Measurements from ENCODE around the gene KANTR. TPM values are rescaled to one million over a fixed set of nuclear protein-coding genes. Genes with fewer than 3 reads are reported as not detected.
A peak's percentile ranks its signal among the peaks of the same experiment; 100 is the strongest.

Gene KANTR
- total RNA-seq, 1 experiment from 2014 or later: 18.2 TPM

- DNase-seq: peak; percentile 52
- TF ChIP-seq, protein P1, sequence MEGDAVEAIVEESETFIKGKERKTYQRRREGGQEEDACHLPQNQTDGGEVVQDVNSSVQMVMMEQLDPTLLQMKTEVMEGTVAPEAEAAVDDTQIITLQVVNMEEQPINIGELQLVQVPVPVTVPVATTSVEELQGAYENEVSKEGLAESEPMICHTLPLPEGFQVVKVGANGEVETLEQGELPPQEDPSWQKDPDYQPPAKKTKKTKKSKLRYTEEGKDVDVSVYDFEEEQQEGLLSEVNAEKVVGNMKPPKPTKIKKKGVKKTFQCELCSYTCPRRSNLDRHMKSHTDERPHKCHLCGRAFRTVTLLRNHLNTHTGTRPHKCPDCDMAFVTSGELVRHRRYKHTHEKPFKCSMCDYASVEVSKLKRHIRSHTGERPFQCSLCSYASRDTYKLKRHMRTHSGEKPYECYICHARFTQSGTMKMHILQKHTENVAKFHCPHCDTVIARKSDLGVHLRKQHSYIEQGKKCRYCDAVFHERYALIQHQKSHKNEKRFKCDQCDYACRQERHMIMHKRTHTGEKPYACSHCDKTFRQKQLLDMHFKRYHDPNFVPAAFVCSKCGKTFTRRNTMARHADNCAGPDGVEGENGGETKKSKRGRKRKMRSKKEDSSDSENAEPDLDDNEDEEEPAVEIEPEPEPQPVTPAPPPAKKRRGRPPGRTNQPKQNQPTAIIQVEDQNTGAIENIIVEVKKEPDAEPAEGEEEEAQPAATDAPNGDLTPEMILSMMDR (IDR thresholded peaks at IDR 0.05; ENCODE audit: unreplicated experiment): no peak
- H3K27me3 Mint-ChIP-seq (ENCODE audit: unreplicated experiment): no peaks in the 10 kb centered on the region
- no peaks in the 10 kb centered on the region for H3K4me1 Mint-ChIP-seq (ENCODE audit: low read depth, unreplicated experiment)
- CTCF ChIA-PET: no interaction called here
- BruUV-seq (replicated peaks): no TSS peak
- peaks cover 42% of the 10 kb centered on the region for H3K36me3 Mint-ChIP-seq (ENCODE audit: insufficient read depth, unreplicated experiment)
- no peak overlapping the region for H3K27ac Mint-ChIP-seq (ENCODE audit: unreplicated experiment)
- no peak overlapping the region for H3K4me3 Mint-ChIP-seq (ENCODE audit: low read depth, unreplicated experiment)
- H3K9me3 Mint-ChIP-seq (ENCODE audit: low read depth, unreplicated experiment): no peaks in the 10 kb centered on the region
- intact Hi-C loops (cut with micrococcal nuclease; ENCODE audit: unreplicated experiment): loop anchor here (1.0 kb wide), 1 partner anchor 18 kb away; no protein-coding TSS in a partner anchor
Observed at GRCh38 chrX:53089224-53089842, 4.6 kb upstream of the KANTR start.

DNA sequence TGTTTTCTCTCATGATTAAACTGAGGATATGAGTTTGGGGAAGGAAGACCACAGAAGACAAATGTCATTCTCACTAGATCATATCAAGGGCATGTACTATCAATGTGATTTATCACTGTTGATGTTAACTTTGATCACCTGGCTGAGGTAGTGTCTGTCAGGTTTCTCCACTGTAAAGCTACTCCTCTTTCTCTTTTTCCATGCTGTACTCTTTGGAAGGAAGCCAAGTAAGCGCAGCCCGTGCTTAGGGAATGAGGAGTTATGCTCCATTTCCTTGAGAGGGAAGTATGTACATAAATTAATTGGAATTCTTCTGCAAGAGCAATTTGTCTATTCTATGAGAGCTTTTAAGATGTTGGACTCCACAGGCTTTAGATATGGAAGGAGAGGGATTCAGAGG, 4.0 kb upstream of the KANTR start:
- Mint-ChIP-seq H3K4me1 (ENCODE audit: low read depth, unreplicated experiment) (peaks cover 5% of the 10 kb centered on the region), H3K27me3 (ENCODE audit: unreplicated experiment) (no peaks in the 10 kb centered on the region), H3K27ac (ENCODE audit: unreplicated experiment) (no peak overlapping the region), H3K9me3 (ENCODE audit: low read depth, unreplicated experiment) (no peaks in the 10 kb centered on the region), H3K4me3 (ENCODE audit: low read depth, unreplicated experiment) (no peak overlapping the region), H3K36me3 (ENCODE audit: insufficient read depth, unreplicated experiment) (peaks cover 44% of the 10 kb centered on the region)
- DNase-seq: no peak
- intact Hi-C loops (cut with micrococcal nuclease; ENCODE audit: unreplicated experiment): loop anchor here (1.0 kb wide), 1 partner anchor 19 kb away; no protein-coding TSS in a partner anchor
- no TSS peak for BruUV-seq (replicated peaks)
- CTCF ChIA-PET: no interaction called here
- TF ChIP-seq, protein P1 (IDR thresholded peaks at IDR 0.05; ENCODE audit: unreplicated experiment): no peak

- no peaks in the 10 kb centered on the region for H3K27me3 Mint-ChIP-seq (ENCODE audit: unreplicated experiment)
Observed at GRCh38 chrX:53091354-53091753, 2.6 kb upstream of the KANTR start.

GRCh38 chrX:53093177-53093655, 726 bp upstream of the KANTR start:
- DNase-seq: peak; percentile 86
- peaks cover 22% of the 10 kb centered on the region for H3K36me3 Mint-ChIP-seq (ENCODE audit: insufficient read depth, unreplicated experiment)
- peaks cover 14% of the 10 kb centered on the region for H3K4me1 Mint-ChIP-seq (ENCODE audit: low read depth, unreplicated experiment)
- CTCF ChIA-PET: no interaction called here
- H3K27ac Mint-ChIP-seq (ENCODE audit: unreplicated experiment): peak overlapping the region; percentile 89
- BruUV-seq (replicated peaks): no TSS peak
- no peaks in the 10 kb centered on the region for H3K9me3 Mint-ChIP-seq (ENCODE audit: low read depth, unreplicated experiment)
- no peaks in the 10 kb centered on the region for H3K27me3 Mint-ChIP-seq (ENCODE audit: unreplicated experiment)
- TF ChIP-seq, protein P1 (IDR thresholded peaks at IDR 0.05; ENCODE audit: unreplicated experiment): peak; percentile 59
- intact Hi-C loops (cut with micrococcal nuclease; ENCODE audit: unreplicated experiment): loop anchor here (1.0 kb wide), 1 partner anchor 21 kb away; no protein-coding TSS in a partner anchor
- H3K4me3 Mint-ChIP-seq (ENCODE audit: low read depth, unreplicated experiment): peak overlapping the region; percentile 84

More at GRCh38 chrX:53091354-53091753, 2.6 kb upstream of the KANTR start:
- H3K4me3 Mint-ChIP-seq (ENCODE audit: low read depth, unreplicated experiment): no peak overlapping the region
- H3K27ac Mint-ChIP-seq (ENCODE audit: unreplicated experiment): no peak overlapping the region
- peaks cover 32% of the 10 kb centered on the region for H3K36me3 Mint-ChIP-seq (ENCODE audit: insufficient read depth, unreplicated experiment)
- intact Hi-C loops (cut with micrococcal nuclease; ENCODE audit: unreplicated experiment): no loop called here
- TF ChIP-seq, protein P1 (IDR thresholded peaks at IDR 0.05; ENCODE audit: unreplicated experiment): no peak
- no TSS peak for BruUV-seq (replicated peaks)
- DNase-seq: no peak
- CTCF ChIA-PET: no interaction called here
- H3K9me3 Mint-ChIP-seq (ENCODE audit: low read depth, unreplicated experiment): no peaks in the 10 kb centered on the region
- peaks cover 14% of the 10 kb centered on the region for H3K4me1 Mint-ChIP-seq (ENCODE audit: low read depth, unreplicated experiment)
